Kasumi-1 (cell line): ENCODE data around the gene NUMA1.

Experiments used
- DNase-seq, 2 experiments: peaks; one replicate each; lab custom pipeline; 2025; lab: John Stamatoyannopoulos, UW

Gene NUMA1

DNA sequence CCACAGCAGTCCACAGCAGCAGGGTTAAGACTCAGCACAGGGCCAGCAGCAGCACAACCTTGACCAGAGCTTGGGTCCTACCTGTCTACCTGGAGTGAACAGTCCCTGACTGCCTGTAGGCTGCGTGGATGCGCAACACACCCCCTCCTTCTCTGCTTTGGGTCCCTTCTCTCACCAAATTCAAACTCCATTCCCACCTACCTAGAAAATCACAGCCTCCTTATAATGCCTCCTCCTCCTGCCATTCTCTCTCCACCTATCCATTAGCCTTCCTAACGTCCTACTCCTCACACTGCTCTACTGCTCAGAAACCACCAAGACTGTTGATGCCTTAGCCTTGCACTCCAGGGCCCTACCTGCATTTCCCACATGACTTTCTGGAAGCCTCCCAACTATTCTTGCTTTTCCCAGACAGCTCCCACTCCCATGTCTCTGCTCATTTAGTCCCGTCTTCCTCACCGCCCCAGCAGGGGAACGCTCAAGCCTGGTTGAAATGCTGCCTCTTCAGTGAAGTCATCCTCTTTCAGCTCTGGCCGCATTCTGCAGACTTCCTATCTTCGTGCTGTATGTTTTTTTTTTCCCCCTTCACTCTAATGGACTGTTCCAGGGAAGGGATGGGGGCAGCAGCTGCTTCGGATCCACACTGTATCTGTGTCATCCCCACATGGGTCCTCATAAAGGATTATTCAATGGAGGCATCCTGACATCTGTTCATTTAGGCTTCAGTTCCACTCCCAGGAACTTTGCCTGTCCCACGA, 78.3 kb downstream of the NUMA1 start:
- DNase-seq = no peak

- DNase-seq = no peak
Observed at GRCh38 chr11:72001285-72001684, 79.1 kb downstream of the NUMA1 start.

DNA sequence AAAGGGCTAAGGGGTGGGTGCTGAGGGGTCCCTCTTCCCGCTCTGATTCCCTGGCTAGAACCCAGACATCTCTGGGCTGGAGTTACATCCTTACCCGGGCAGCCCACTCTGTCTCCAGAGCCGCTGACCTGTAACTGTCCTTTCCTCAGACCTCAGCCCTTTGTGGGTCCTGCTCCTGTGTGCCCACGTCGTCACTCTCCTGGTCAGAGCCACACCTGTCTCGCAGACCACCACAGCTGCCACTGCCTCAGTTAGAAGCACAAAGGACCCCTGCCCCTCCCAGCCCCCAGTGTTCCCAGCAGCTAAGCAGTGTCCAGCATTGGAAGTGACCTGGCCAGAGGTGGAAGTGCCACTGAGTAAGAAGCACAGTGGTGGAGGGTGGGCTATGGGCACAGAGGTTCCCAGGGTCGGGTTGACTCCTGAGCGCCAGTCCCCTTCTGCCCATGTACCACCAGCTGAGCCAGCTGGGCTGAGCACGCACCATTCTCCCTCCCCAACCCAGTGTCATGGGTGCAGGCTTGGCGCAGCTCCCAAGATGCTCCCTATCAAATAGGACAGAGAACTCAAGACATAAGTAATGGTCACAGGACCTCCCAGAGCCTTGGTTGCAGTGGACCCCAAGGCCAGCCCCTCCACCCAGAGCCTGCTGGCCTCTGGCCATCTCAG, 80.0 kb downstream of the NUMA1 start:
- no peak for DNase-seq

GRCh38 chr11:71999798-72000197, 80.5 kb downstream of the NUMA1 start:
- DNase-seq = no peak

DNA sequence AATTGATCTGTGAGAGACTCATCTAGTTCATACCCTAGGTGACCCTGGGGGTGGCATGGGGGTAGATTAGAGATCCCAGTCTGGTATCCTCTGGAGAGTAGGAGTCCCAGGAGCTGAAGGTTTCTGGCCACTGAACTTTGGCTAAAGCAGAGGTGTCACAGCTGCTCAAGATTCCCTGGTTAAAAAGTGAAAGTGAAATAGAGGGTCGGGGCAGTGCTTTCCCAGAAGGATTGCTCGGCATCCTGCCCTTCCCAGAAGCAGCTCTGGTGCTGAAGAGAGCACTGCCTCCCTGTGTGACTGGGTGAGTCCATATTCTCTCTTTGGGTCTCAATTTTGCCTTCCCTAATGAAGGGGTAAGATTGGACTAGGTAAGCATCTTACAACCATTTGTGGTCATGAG, 81.0 kb downstream of the NUMA1 start:
- no peak for DNase-seq

- DNase-seq = peak; percentile 79 to 84
Observed at GRCh38 chr11:71998649-71999310, 81.6 kb downstream of the NUMA1 start, which contains the start of gene IL18BP. Gene IL18BP (plus strand): TSS chr11:71998909. CDS start chr11:71999985, 1,076 bp downstream.

DNA sequence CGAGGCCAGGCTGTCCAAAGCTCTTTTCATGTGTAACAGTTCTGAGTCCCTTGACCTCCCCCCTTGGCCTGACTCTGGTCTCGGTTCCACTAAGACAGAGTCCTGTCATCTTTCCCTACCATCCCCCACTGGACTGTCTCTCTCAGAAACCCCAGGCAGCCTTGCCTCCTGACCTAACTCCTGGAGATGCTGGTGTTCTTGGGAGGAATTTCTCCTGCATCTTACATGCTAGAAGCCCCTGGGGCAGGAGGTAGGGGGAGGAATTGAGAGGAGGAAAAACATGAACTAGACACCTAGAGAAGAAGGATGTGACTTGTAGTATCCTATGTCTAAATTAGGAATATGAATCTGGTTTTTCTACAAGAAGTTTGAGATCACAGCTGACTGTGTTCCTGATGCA, 82.3 kb downstream of the NUMA1 start:
- DNase-seq = no peak

GRCh38 chr11:71997594-71997993, 82.7 kb downstream of the NUMA1 start:
- no peak for DNase-seq

GRCh38 chr11:71996946-71997345, 83.4 kb downstream of the NUMA1 start:
- no peak for DNase-seq

GRCh38 chr11:71996517-71996916, 83.8 kb downstream of the NUMA1 start:
- no peak for DNase-seq

DNA sequence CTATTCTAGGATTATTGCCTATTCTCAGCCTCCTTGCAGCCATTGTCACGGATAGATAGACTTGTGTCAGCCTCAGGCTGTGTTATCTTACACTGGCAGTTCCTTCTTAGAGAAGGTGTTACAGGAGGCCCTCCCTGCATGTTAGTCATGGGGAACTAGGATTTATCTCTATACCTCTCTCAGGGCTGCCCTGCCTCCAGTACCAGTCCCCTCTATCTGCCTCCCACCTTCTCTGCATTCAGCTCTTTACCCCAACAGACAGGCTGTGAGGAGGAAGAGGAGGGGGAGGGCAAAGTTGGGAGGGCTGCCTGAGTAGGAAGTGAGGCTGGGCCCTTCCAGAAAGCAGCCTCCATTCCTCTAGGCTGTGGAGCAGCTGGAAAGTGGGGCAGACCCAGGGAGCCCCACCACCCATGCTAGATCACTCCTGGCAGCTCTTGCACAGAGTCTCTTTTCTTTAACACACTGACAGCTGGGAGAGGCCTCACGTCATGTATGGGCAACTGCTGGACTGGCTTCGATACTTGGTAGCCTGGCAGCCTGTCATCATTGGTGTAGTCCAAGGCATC, 84.5 kb downstream of the NUMA1 start:
- DNase-seq = no peak

DNA sequence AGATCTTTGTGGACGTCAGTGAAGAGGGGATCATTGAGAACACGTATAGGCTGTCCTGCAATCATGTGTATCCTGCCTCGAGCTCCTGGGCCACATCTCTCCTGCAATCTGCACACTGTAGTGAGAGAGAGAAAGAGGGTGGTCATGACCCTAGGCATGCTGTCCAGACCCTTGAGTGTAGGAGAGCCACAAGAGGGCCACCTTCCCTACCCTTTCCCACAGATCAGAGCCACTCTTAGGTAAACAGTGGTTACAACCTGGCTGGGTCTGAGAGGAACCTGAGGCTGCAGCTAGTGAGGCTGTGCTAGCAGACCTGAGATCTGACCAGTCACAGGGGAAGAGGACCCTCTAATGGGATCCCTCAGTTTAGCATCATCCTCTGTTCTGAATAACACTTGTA, 85.6 kb downstream of the NUMA1 start:
- no peak for DNase-seq

DNA sequence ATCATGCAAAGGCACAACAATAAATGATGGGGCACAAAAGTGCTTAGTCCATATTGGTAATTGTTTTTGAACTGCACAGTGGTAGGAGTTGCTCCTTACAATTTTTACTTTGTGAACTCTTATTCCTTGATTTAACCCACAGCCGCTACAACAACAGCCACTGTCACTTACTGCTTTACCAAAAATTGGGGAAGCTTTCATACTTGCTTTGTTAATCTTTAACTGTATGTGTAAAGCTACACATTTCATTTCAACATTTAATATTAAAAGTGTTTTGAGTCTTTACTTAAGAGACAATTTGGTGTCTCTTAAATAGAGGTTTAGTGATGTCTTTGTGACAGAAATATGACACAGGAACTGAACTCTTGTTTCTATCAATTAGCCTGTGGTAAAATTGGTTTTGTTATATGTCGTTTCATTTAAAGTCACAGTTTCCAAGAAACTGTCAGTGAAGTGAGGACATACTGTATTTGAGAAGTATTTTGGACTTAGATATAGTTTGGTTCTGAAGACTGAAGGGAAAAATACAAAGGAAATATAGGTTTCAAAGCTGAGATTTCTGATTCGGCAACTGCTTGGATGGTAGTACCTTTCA, 88.1 kb downstream of the NUMA1 start:
- DNase-seq = no peak

DNA sequence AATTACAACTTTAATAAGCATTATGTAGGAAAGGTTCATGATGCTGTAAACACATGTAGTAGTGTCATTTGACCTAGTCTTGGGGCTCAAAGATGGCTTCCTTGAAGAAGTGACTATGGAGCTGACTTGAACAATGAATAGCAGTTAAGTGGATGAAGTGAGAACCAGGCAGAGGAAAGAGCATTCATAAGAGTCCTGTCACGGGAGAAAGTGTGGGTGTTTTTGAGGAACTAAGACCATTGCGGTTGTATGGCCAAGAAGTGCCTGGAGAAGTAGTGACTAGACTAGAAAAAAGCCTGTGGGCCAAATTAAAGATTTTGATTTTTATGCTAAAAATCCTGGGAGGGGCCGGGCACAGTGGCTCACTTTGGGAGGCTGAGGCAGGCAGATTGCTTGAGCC, 88.8 kb downstream of the NUMA1 start:
- peak; percentile 81 to 87 for DNase-seq

DNA sequence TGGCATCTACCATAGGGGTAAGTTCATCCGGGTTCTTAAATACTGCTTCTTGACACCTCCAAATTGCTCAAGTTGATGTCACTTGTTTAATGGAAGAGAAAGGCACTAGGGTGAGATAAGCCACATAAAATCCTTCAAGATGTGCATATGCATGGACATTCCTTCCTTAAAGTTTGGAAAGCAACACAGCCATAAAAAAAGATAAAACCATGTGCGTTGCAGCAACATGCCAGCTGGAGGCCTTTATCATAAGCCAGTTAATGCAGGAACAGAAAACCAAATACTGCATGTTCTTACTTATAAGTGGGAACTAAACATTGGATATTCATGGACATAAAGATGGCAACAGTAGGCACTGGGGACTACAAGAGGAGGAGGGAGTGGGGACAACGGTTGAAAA, 89.6 kb downstream of the NUMA1 start:
- DNase-seq = no peak

DNA sequence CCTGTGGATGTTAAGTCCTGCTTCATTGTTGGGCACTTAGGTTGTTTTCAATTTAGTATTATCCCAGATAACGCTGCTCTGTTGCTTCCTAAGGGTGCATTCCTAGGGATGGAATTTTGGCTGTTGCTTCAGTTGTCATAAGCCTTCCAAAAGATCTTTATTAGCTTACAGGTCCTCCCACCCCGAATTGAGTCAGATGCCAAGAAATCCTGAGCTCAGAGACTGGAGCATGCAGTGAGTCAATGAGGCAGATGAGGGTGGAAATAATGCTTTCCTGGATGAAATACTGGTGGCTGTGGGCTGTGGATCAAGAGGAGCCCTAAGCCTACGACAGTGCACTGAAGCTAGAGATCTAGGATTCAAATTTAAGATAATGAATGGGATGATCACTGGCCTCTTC, 92.3 kb downstream of the NUMA1 start:
- no peak for DNase-seq

- no peak for DNase-seq
Observed at GRCh38 chr11:71987521-71987920, 92.8 kb downstream of the NUMA1 start.

DNA sequence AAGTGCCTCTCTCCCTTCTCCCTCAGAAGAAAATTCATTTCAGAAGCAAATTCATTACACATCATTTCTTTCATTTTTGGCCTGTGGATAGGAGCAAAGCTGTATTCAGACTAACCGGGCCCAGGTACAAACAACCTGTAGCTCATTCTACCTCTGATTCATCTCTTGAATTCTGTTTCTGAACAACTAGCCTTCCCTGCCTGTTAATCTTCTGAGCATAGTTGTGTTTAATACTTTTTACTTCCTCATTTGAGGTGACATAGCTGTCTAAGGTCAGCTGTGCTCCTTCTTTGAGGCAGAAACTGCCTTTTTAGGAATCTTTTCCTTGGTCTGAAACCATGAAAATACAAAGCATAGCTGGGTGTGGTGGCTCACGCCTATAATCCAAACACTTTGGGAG, 94.2 kb downstream of the NUMA1 start:
- peak; percentile 27 to 48 for DNase-seq

DNA sequence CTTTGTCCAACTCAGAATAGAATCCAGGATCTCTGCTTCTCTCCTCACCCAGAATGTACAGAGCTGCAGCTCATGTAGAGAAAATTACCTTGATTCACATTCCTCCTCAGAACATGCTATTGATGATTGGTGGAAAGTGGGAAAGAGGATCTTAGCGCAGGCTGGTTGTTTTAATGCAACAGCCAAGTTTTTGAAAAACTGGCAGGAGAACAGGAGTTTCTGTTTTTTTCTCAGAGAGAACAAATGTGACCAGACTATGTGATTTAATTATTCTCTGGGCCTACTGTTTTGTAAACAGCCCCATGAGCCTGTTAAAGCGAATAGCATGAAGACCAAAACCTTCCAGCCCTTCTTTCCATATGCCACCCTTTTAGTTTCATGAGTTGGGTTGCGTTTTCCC, 100.7 kb downstream of the NUMA1 start:
- no peak for DNase-seq

- no peak for DNase-seq
Observed at GRCh38 chr11:71979094-71979493, 101.2 kb downstream of the NUMA1 start.

GRCh38 chr11:71977743-71978418, 102.5 kb downstream of the NUMA1 start:
- DNase-seq = peak; percentile 87

DNA sequence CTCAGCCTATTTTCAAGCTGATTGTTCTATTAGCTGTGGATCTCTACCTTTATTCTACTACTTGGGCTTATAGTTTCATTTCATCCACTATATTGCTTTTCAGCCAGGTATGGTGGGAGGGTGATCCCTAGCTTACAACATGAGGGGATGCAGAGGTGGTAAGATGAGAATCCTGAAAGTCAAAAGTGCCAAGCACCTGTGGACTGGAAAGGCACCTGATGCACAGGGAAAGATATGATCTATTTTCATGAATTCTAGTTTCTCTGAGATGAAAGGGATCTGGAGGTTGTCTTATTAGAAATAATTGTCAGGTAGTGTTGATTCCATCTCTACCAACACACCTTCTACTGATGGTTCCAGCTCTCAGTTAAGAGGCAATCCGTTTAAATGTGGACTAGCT, 103.3 kb downstream of the NUMA1 start:
- DNase-seq = no peak
